ENCODE measurements around the gene LDHD. TPM values are rescaled to one million over a fixed set of nuclear protein-coding genes. Genes with fewer than 3 reads are reported as not detected.

The LDHD gene
- polyA plus RNA-seq, 3 donors = 3.7 to 6.3 (median 5.4) TPM

- TF ChIP-seq, protein P1, sequence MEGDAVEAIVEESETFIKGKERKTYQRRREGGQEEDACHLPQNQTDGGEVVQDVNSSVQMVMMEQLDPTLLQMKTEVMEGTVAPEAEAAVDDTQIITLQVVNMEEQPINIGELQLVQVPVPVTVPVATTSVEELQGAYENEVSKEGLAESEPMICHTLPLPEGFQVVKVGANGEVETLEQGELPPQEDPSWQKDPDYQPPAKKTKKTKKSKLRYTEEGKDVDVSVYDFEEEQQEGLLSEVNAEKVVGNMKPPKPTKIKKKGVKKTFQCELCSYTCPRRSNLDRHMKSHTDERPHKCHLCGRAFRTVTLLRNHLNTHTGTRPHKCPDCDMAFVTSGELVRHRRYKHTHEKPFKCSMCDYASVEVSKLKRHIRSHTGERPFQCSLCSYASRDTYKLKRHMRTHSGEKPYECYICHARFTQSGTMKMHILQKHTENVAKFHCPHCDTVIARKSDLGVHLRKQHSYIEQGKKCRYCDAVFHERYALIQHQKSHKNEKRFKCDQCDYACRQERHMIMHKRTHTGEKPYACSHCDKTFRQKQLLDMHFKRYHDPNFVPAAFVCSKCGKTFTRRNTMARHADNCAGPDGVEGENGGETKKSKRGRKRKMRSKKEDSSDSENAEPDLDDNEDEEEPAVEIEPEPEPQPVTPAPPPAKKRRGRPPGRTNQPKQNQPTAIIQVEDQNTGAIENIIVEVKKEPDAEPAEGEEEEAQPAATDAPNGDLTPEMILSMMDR (IDR thresholded peaks at IDR 0.05) = no peak
- H3K27me3 Mint-ChIP-seq (ENCODE audit: low read depth in 3 of 3) = peaks cover 2 to 22% (median 3%) of the 10 kb centered on the region in 3 donors
- no peak overlapping the region for H3K9ac ChIP-seq (ENCODE audit: insufficient read depth, low read length, poor library complexity, severe bottlenecking)
- H3K27me3 ChIP-seq (ENCODE audit: control insufficient read depth in 2 of 2, insufficient read depth in 2 of 2, low read length in 2 of 2) = peaks cover 0 to 2% of the 10 kb centered on the region in 2 donors
- peaks cover 0 to 12% (median 4%) of the 10 kb centered on the region in 7 donors for H3K9me3 Mint-ChIP-seq
- no peak for DNase-seq
- H3K27ac ChIP-seq (ENCODE audit: low read depth in 1 of 2, low read length in 2 of 2) = no peak overlapping the region
- no peaks in the 10 kb centered on the region for H3K36me3 ChIP-seq (replicated peaks in 1 of 2; ENCODE audit: control insufficient read depth in 1 of 2, insufficient read depth in 2 of 2, low read length in 2 of 2)
- H3K79me2 ChIP-seq (ENCODE audit: insufficient read depth, low read length) = no peaks in the 10 kb centered on the region
- no peaks in the 10 kb centered on the region for H3K36me3 Mint-ChIP-seq
- H3K4me3 ChIP-seq (replicated peaks in 1 of 3; ENCODE audit: low read depth in 2 of 3, low read length in 3 of 3) = no peak overlapping the region
- no peaks in the 10 kb centered on the region for H3K9me3 ChIP-seq (replicated peaks in 1 of 2; ENCODE audit: control insufficient read depth in 1 of 2, insufficient read depth in 1 of 2, low read length in 2 of 2)
- H2AFZ ChIP-seq (ENCODE audit: insufficient read depth, low read depth, low read length, poor library complexity, severe bottlenecking) = peak overlapping the region; percentile 52
- no peaks in the 10 kb centered on the region for H4K20me1 ChIP-seq (ENCODE audit: insufficient read depth, low read length)
- H3K4me2 ChIP-seq (replicated peaks; ENCODE audit: extremely low read depth, low read length, poor library complexity, severe bottlenecking) = no peak overlapping the region
- H3K4me1 ChIP-seq (ENCODE audit: control insufficient read depth in 1 of 2, insufficient read depth in 2 of 2, low read length in 2 of 2) = peaks cover 6 to 7% of the 10 kb centered on the region in 2 donors
- intact Hi-C loops (cut with micrococcal nuclease) = no loop called here
- peaks cover 13% of the 10 kb centered on the region for H3K4me1 Mint-ChIP-seq
- WGBS (ENCODE audit: insufficient coverage) = no CpG with 5 or more reads among the region's 8 CpGs
- H3K4me3 Mint-ChIP-seq = peak overlapping the region in 1 of 2 donors; percentile 51
- H3K27ac Mint-ChIP-seq = no peak overlapping the region
Measured at GRCh38 chr16:75138233-75138632, 21.7 kb upstream of the LDHD start.

- WGBS (ENCODE audit: insufficient coverage) = 93% methylated on average over 5 of the region's 7 CpGs
- Histone ChIP-seq H3K4me3 (replicated peaks in 1 of 3; ENCODE audit: low read depth in 2 of 3, low read length in 3 of 3) (no peak overlapping the region), H3K9ac (ENCODE audit: insufficient read depth, low read length, poor library complexity, severe bottlenecking) (no peak overlapping the region), H3K36me3 (replicated peaks in 1 of 2; ENCODE audit: control insufficient read depth in 1 of 2, insufficient read depth in 2 of 2, low read length in 2 of 2) (no peaks in the 10 kb centered on the region), H3K27ac (ENCODE audit: low read depth in 1 of 2, low read length in 2 of 2) (no peak overlapping the region), H3K27me3 (ENCODE audit: control insufficient read depth in 2 of 2, insufficient read depth in 2 of 2, low read length in 2 of 2) (no peaks in the 10 kb centered on the region), H4K20me1 (ENCODE audit: insufficient read depth, low read length) (no peaks in the 10 kb centered on the region), H3K4me2 (replicated peaks; ENCODE audit: extremely low read depth, low read length, poor library complexity, severe bottlenecking) (no peak overlapping the region), H3K9me3 (replicated peaks in 1 of 2; ENCODE audit: control insufficient read depth in 1 of 2, insufficient read depth in 1 of 2, low read length in 2 of 2) (peaks cover 9 to 13% of the 10 kb centered on the region in 2 donors), H2AFZ (ENCODE audit: insufficient read depth, low read depth, low read length, poor library complexity, severe bottlenecking) (no peak overlapping the region), H3K79me2 (ENCODE audit: insufficient read depth, low read length) (no peaks in the 10 kb centered on the region), H3K4me1 (ENCODE audit: control insufficient read depth in 1 of 2, insufficient read depth in 2 of 2, low read length in 2 of 2) (peaks cover 5 to 8% of the 10 kb centered on the region in 2 donors)
- Mint-ChIP-seq H3K4me3 (peak overlapping the region in 1 of 2 donors; percentile 49), H3K27me3 (ENCODE audit: low read depth in 3 of 3) (peaks cover 12 to 39% (median 16%) of the 10 kb centered on the region in 3 donors), H3K4me1 (peaks cover 11% of the 10 kb centered on the region), H3K9me3 (peaks cover 2 to 27% (median 20%) of the 10 kb centered on the region in 7 donors), H3K36me3 (peaks cover 0 to 3% of the 10 kb centered on the region in 2 donors), H3K27ac (no peak overlapping the region)
- no peak for DNase-seq
- intact Hi-C loops (cut with micrococcal nuclease) = no loop called here
- TF ChIP-seq, protein P1 (IDR thresholded peaks at IDR 0.05) = no peak
Measured at GRCh38 chr16:75131081-75131480, 14.5 kb upstream of the LDHD start.
